Vagina (tissue), 2 donors: ENCODE data around the gene R3HDM2. TPM values are rescaled to one million over a fixed set of nuclear protein-coding genes. Genes with fewer than 3 reads are reported as not detected.
"Not testable (repeated sequence)": the region's sequence is repeated elsewhere in the genome, so short reads cannot be mapped to it uniquely, and the experiment has no call there.

Experiments used
- DNase-seq, 2 donors: peaks; one replicate each; pipeline ENCODE4 v3.0.0-alpha.2; 2017; ENCODE audit errors: extremely low spot score in 2 of 2
- H3K27ac ChIP-seq: fragments of 200-600 bp; sonication (generic); one replicate; pipeline ENCODE4 v1.5.1; 2019
- H3K27me3 ChIP-seq: fragments of 200-600 bp; sonication (generic); one replicate; pipeline ENCODE4 v1.5.1; 2019
- H3K36me3 ChIP-seq, 2 donors: fragments of 200-600 bp; sonication (generic); one replicate each; pipeline ENCODE4 v1.5.1; 2017 to 2019
- H3K4me1 ChIP-seq: fragments of 200-600 bp; sonication (generic); one replicate; pipeline ENCODE4 v1.5.1; 2019
- H3K4me3 ChIP-seq, 2 donors: fragments of 200-600 bp; sonication (generic); 1 replicate in 1 of 2; 2 replicates in 1 of 2; pipeline ENCODE4 v1.5.1; 2016 to 2019
- H3K9me3 ChIP-seq: fragments of 200-600 bp; sonication (generic); one replicate; pipeline ENCODE4 v1.5.1; 2019
- CTCF ChIP-seq, 3 experiments: fragments of 450-650 bp in 2 of 3; fragments of 200-600 bp in 1 of 3; sonication (generic) in 1 of 3; IDR thresholded peaks; one replicate each; pipeline ENCODE4 v1.5.1; 2017 to 2019; ENCODE audit warnings: antibody characterized with exemption in 3 of 3, mild to moderate bottlenecking in 2 of 3, moderate library complexity in 2 of 3
- POLR2A ChIP-seq, 2 donors: fragments of 450-650 bp; IDR thresholded peaks; one replicate each; pipeline ENCODE4 v1.6.1; 2017; ENCODE audit warnings: antibody characterized with exemption in 2 of 2, mild to moderate bottlenecking in 2 of 2, moderate library complexity in 2 of 2
- POLR2AphosphoS5 ChIP-seq, 2 donors: sonication (generic); formaldehyde crosslinking; IDR thresholded peaks; one replicate each; pipeline ENCODE4 v1.9.0; 2017; ENCODE audit warnings: antibody characterized with exemption in 2 of 2, mild to moderate bottlenecking in 2 of 2, low read depth in 1 of 2; ENCODE audit not compliant: insufficient read depth in 1 of 2
- intact Hi-C: fragments of 100-400 bp; cut with DNase I; formaldehyde crosslinking; loops from one replicate; pipeline ENCODE4 v1.15.1; 2023
- total RNA-seq: library from RNA; depleted of rRNA; stranded (reverse); fragments of >200 nt; gene quantifications from one replicate; pipeline ENCODE4 v1.2.3, GENCODE V29; 2016

Gene R3HDM2
- total RNA-seq, 1 donor from 2014 or later: 44.2 TPM

GRCh38 chr12:57280211-57281062 is 150.4 kb downstream of the R3HDM2 start:
- Histone ChIP-seq H3K27me3 (no peaks in the 10 kb centered on the region), H3K4me1 (no peaks in the 10 kb centered on the region), H3K4me3 (no peak overlapping the region), H3K27ac (peak overlapping the region; percentile 40), H3K9me3 (no peaks in the 10 kb centered on the region), H3K36me3 (peaks cover 0 to 39% of the 10 kb centered on the region in 2 donors)
- DNase-seq: no peak
- intact Hi-C loops: no loop called here
- TF ChIP-seq POLR2AphosphoS5 (IDR thresholded peaks at IDR 0.05; ENCODE audit: insufficient read depth in 1 of 2, low read depth in 1 of 2) (peak in 1 of 2 donors; percentile 64), CTCF (IDR thresholded peaks at IDR 0.05) (no peak)

GRCh38 chr12:57278465-57279381 is 152.1 kb downstream of the R3HDM2 start:
- Histone ChIP-seq H3K9me3 (no peaks in the 10 kb centered on the region), H3K4me3 (no peak overlapping the region), H3K4me1 (no peaks in the 10 kb centered on the region), H3K27me3 (no peaks in the 10 kb centered on the region), H3K36me3 (peaks cover 0 to 41% of the 10 kb centered on the region in 2 donors), H3K27ac (no peak overlapping the region)
- intact Hi-C loops: no loop called here
- TF ChIP-seq CTCF (IDR thresholded peaks at IDR 0.05) (no peak), POLR2AphosphoS5 (IDR thresholded peaks at IDR 0.05; ENCODE audit: insufficient read depth in 1 of 2, low read depth in 1 of 2) (no peak), POLR2A (IDR thresholded peaks at IDR 0.05) (no peak)
- DNase-seq: no peak

- Histone ChIP-seq H3K36me3 (peaks cover 0 to 33% of the 10 kb centered on the region in 2 donors), H3K4me1 (no peaks in the 10 kb centered on the region), H3K9me3 (no peaks in the 10 kb centered on the region), H3K4me3 (no peak overlapping the region), H3K27me3 (no peaks in the 10 kb centered on the region), H3K27ac (no peak overlapping the region)
- intact Hi-C loops: no loop called here
- TF ChIP-seq CTCF (IDR thresholded peaks at IDR 0.05) (no peak), POLR2AphosphoS5 (IDR thresholded peaks at IDR 0.05; ENCODE audit: insufficient read depth in 1 of 2, low read depth in 1 of 2) (no peak), POLR2A (IDR thresholded peaks at IDR 0.05) (no peak)
- no peak for DNase-seq
These were observed 153.8 kb downstream of the R3HDM2 start for GRCh38 chr12:57276935-57277563.

- DNase-seq, intact Hi-C loops, H3K4me3 ChIP-seq, H3K9me3 ChIP-seq, H3K27ac ChIP-seq, H3K4me1 ChIP-seq, H3K27me3 ChIP-seq: not testable (repeated sequence)
- H3K36me3 ChIP-seq: peaks cover 0 to 33% of the 10 kb centered on the region in 2 donors
These were observed 154.6 kb downstream of the R3HDM2 start for GRCh38 chr12:57276233-57276632.

GRCh38 chr12:57273516-57273915 is 157.3 kb downstream of the R3HDM2 start:
- H3K36me3 ChIP-seq: peaks cover 0 to 36% of the 10 kb centered on the region in 2 donors

More at GRCh38 chr12:57273516-57273915, 157.3 kb downstream of the R3HDM2 start:
- DNase-seq: no peak
- intact Hi-C loops: no loop called here
- Histone ChIP-seq H3K9me3 (no peaks in the 10 kb centered on the region), H3K4me3 (no peak overlapping the region), H3K27ac (no peak overlapping the region), H3K4me1 (no peaks in the 10 kb centered on the region), H3K27me3 (no peaks in the 10 kb centered on the region)
- TF ChIP-seq CTCF (IDR thresholded peaks at IDR 0.05) (no peak), POLR2A (IDR thresholded peaks at IDR 0.05) (no peak), POLR2AphosphoS5 (IDR thresholded peaks at IDR 0.05; ENCODE audit: insufficient read depth in 1 of 2, low read depth in 1 of 2) (no peak)
